T1000 (cell line): ENCODE data around the gene UVSSA.

Source experiments
- DNase-seq: peaks from one replicate; lab custom pipeline; 2025; ENCODE audit warnings: mixed read lengths; lab: John Stamatoyannopoulos, UW

UVSSA gene

DNA sequence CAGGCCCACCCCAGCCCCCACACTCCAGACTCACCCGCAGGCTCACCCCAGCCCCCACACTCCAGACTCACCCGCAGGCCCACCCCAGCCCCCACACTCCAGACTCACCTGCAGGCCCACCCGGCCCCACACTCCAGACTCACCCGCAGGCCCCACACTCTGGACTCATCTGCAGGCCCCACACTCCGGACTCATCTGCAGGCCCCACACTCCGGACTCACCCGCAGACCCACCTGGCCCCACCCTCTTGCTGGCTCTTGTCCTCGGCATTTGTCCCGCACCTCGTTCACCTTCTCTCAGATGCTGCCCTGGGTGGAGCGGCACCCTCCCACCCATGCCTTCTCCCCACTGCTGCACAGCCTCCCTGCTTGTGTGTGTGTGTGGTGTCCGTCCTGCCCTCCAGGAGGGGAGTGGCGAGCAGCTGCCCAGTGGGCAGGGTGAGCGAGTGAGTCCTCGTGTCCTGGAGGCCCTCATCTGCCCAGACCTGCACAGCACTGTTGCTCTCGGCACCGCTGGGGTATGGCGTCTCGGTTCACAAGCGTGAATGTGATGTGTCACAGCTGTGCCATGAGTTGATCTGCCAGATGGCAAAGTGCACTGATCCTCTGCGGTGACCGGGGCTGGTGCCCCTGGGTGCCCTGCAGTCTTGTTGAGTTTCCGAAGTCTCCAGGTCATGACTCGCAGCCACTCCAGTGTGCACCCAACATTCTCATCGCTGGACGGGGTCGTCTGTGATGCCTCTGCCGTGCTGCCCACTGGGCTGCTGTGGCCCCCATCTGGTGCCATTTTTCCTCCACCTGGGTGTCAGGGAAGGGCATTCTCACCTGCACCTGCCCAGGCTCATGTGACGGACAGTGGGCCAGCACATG is 29.6 kb upstream of the UVSSA start:
- no peak for DNase-seq

DNA sequence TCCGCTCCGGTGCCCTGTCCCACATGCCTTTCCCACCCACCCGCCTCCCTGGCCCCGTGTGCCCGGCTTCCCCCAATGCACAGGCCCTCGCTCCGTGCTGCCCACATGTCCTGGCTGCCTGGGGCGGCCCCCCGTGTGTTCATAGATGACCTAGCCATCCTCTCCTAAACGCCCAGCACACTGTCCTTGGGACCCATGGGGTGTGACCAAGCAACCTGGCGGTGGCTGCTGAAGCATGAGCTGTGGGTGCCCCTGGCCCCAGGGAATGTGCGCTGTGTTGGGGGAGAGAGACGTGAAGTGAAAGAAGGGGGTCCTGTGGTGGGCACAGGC is 29.0 kb upstream of the UVSSA start:
- DNase-seq, result no peak

DNA sequence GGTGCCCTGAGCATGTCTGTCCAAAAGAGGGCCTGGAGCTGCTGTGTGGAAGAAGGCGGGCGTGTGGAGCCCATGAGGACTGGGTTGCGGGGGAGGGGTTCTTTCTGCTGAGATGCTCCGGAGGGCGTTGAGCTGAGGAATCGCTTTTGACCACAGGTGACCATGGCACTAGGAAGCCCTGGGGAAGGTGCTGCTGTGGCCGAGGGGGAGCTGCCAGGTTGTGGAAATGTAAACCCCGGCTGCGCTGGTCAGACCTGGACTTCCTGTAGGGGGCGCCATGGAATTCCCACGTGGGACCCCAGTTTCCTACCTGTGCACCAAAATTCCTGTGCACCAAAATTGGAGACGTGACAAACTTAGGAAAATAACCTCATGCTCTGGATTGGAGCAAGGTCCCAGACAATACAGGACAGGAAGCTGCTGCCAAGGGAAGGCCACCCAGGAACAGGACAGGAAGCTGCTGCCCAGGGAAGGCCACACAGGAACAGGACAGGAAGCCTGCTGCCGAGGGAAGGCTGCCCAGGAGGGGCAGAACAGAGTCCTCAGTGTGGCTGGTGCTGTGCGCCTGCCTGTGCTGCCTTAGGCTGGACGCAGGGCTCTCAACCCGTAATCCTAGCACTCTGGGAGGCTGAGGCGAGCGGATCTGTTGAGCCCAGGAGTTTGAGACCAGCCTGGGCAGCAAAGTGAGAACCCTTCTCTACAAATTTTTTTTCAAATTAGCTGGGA is 28.4 kb upstream of the UVSSA start:
- no peak for DNase-seq

- DNase-seq, result no peak
Measured at GRCh38 chr4:1321486-1321885, 25.5 kb upstream of the UVSSA start.

DNA sequence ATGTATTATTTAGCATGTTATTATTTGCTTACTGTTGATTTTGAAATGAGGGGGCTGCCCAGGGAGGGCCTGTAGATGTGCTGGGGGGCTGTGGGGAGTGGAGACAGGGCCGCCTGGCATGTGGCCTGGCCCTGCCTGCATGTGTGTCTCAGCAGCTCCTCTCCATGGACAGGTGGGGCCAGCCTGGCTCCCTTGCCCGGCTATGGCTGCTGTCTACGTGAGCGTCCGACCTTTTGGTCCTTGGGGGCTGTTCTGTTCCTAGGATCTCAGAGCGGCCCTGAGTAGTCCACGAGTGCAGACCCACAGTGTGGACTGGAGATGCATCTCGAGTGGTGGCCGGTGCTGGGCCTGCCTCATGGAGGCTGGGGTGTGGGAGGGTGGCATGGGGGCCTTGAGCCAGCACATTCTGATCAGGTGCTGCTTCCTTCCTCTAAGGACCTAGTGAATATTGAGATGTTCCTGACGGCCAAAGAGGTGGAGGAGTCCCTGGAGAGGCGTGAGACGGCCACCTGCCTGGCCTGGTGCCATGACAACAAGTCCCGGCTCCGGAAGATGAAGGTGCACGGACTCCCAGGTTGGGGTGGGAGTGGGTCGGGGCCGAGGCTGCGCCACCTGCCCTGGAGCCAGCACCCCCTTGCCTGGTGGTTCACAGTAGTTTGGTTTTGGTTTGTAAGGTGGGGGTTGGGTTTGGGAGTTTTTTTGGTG is 24.9 kb upstream of the UVSSA start:
- DNase-seq, result no peak

DNA sequence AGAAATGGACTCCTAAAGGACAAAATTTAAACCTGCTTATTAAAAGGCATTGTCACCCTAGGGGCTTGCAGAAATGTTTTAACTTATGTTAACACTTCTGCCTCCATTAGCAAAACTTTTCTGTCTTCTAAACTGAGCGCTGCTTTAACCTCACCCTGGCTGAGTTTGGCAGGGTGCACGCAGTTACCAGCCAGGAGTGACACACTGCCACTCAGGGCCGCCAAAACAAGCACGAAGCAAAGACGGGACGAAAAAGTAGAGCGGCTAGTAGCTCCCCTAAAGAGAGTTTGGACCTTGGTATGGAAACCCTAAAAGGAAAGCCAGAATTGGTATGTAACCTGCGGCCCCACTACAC is 23.8 kb upstream of the UVSSA start:
- no peak for DNase-seq

DNA sequence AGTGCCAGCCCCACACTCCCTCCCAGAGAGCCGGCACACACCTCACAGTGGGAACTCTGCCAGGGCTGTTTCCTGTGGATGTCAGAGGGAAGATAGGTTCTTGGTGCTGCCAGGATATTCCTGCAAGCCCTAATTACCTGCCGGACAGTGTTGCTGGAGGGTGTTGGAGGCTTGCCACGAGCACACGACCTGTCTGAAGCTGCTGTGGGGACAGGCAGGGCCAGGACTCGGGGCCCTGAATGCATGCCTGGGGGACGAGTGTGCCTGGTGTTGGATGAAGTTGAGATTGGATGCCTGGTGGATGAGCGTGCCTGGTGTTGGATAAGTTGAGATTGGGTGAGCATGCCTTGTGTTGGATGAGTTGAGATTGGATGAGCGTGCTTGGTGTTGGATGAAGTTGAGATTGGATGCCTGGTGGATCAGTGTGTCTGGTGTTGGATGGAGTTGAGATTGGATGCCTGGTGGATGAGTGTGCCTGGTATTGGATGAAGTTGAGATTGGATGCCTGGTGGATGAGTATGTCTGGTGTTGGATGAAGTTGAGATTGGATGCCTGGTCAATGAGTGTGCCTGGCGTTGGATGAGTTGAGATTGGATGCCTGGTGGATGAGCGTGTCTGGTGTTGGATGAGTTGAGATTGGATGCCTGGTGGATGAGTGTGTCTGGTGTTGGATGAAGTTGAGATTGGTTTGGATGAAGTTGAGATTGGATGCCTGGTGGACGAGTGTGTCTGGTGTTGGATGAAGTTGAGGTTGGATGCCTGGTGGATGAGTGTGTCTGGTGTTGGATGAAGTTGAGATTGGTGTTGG is 23.2 kb upstream of the UVSSA start:
- DNase-seq, result peak; percentile 92

GRCh38 chr4:1324443-1325175 is 22.4 kb upstream of the UVSSA start:
- DNase-seq, result peak; percentile 92

GRCh38 chr4:1325176-1325480 is 21.9 kb upstream of the UVSSA start:
- no peak for DNase-seq

DNA sequence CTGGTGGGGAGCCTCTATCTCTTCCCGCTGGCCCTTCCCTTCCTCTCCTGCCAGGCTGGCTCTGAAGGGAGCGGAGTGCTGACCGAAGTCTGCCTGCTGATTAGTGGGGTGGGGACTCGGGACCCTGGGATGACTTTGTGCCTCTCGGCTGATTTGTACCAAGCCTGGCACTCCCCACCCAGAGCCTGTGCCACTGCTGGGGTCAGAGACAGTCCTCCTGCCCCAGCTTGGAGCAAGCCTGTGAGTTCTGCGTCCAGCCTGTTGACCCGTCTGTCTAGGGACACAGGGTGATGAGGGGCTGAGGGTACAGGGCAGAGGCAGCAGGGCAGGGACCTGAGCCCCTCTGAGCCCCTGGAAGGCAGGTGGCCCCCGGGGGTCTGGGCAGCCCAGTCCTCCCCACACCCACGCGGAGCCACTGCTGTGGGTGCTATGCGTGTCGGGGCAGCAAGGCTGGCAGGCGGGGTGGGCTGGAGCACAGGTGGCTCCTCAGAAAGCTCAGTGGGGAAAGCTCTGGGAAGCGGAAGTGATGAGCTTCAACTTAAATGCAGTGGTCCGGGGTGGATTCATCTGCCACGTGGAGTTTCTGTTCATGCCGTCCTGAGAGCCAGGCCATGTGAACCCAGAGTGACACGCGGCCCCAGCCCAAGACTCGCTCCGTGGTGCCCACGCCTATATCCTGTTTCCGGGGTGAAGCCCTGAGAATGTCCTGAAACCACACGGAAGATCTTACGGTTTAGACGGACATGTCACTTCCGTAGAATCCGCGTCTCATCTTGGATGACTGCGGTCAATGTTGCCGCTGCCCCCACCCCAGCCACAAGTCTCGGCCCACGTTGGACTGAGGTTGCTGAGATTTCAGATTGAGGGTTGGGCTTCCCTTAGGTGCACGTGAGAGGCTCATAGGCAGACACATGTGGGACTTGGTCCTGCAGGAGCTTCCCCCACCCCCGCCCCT is 21.1 kb upstream of the UVSSA start:
- DNase-seq, result no peak

- no peak for DNase-seq
Measured at GRCh38 chr4:1326751-1327525, 20.1 kb upstream of the UVSSA start.

- no peak for DNase-seq
Measured at GRCh38 chr4:1327526-1328266, 19.3 kb upstream of the UVSSA start.

- DNase-seq, result no peak
Measured at GRCh38 chr4:1328267-1329155, 18.5 kb upstream of the UVSSA start.

DNA sequence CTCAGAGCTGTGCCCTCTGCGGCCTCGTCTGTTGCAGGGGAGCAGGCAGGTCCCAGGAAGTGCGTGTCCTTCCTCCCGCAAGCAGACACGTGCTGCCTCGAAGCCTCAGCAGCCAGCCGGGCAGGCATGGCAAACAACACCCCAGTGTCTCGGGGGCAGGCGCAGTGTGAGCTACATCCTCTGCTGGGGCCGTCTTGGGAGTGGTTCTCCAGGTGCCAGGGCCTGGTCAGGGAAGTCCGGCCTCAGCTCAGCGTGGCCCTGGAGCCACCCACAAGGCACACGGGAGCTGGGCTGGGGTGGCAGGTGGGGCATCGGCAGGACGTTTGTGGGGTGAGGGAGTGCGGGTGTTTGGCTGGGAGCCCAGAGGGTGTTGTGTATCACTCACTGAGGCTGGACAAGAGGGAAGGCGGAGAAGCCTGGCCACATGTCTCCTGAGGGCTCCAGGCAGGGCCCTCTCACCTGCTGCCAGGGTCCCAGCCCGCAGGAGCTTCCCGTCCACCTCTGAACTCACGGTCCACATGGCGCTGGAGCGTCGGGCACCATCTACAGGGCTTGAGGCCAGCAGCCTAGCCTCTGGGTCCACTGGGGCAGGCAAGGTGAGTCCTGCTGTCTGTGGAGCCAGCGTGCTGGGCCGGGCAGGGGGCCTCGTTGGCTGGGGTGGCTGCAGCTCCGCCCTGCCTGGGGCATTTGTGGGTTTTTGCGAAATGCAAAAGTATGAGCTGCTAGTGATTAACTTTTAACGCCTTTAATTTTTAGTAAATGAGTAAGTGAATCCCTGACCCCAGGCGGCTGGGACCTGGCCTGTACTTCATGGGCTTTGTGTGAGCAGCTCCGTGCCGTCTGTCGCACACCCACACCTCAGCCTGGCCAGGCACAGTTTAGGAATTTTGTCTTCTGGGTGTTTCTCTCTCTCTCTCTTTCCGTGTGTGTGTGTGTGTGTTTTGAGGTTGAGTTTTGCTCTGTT is 17.3 kb upstream of the UVSSA start:
- DNase-seq, result no peak

GRCh38 chr4:1330761-1331590 is 16.0 kb upstream of the UVSSA start:
- DNase-seq, result no peak
